SK-N-SH (cell line): ENCODE measurements around the gene XXYLT1. TPM values are rescaled to one million over a fixed set of nuclear protein-coding genes. Genes with fewer than 3 reads are reported as not detected.

Experiments
- CTCF ChIA-PET: fragments of 300-600, 350-600 bp; formaldehyde crosslinking; extraction: SDS; loops from one replicate; lab custom pipeline; 2021; lab: Yijun Ruan, JAX
- POLR2A ChIA-PET: fragments of 350-600 bp; sonication (Branson Sonifier 250); formaldehyde crosslinking; extraction: SDS; loops from one replicate; lab custom pipeline; 2020; ENCODE audit warnings: antibody characterized with exemption, inconsistent platforms; lab: Yijun Ruan, JAX
- DNase-seq: peaks from one replicate; pipeline ENCODE4 v3.0.0; 2012
- H2AFZ ChIP-seq: fragments of 200-600 bp; sonication (generic); 2 replicates; pipeline ENCODE4 v1.8.1; 2016; ENCODE audit warnings: antibody characterized with exemption, mild to moderate bottlenecking, low read depth
- H3F3A ChIP-seq: fragments of 200-600 bp; sonication (generic); replicated peaks from 2 replicates; pipeline ENCODE3; 2016; ENCODE audit warnings: antibody characterized with exemption, mild to moderate bottlenecking; ENCODE audit not compliant: insufficient read depth
- H3K27ac ChIP-seq, 2 experiments: fragments of 200-500 bp in 1 of 2; fragments of 200-600 bp in 1 of 2; sonication (Bioruptor generic) in 1 of 2; sonication (generic), shearing (Covaris generic) in 1 of 2; 2 replicates each; pipeline versions ENCODE4 v1.5.1 to v1.6.1; 2014 to 2016; ENCODE audit warnings: low read depth in 2 of 2, inconsistent platforms in 1 of 2, low read length in 1 of 2, mild to moderate bottlenecking in 1 of 2, mixed read lengths in 1 of 2
- H3K27me3 ChIP-seq: fragments of 200-600 bp; sonication (generic), shearing (Covaris generic); 2 replicates; pipeline ENCODE4 v1.6.1; 2016; ENCODE audit warnings: mixed run types; ENCODE audit not compliant: insufficient read depth
- H3K36me3 ChIP-seq, 2 experiments: fragments of 200-500 bp in 1 of 2; fragments of 200-600 bp in 1 of 2; sonication (Bioruptor generic) in 1 of 2; sonication (generic) in 1 of 2; replicated peaks in 1 of 2; 2 replicates each; pipeline versions ENCODE3 to v1.5.1; 2014 to 2016; ENCODE audit warnings: low read length in 1 of 2, mild to moderate bottlenecking in 1 of 2; ENCODE audit not compliant: insufficient read depth in 2 of 2, control insufficient read depth in 1 of 2
- H3K4me1 ChIP-seq, 2 experiments: fragments of 200-500 bp in 1 of 2; fragments of 200-600 bp in 1 of 2; sonication (Bioruptor generic) in 1 of 2; sonication (generic), shearing (Covaris generic) in 1 of 2; 2 replicates each; pipeline versions ENCODE4 v1.5.1 to v1.6.1; 2014 to 2016; ENCODE audit warnings: low read depth in 1 of 2, low read length in 1 of 2, mixed run types in 1 of 2; ENCODE audit not compliant: insufficient read depth in 2 of 2, control insufficient read depth in 1 of 2
- H3K4me2 ChIP-seq: fragments of 200-600 bp; sonication (generic), shearing (Covaris generic); 2 replicates; pipeline ENCODE4 v1.6.1; 2017; ENCODE audit warnings: mixed run types
- H3K4me3 ChIP-seq, 2 experiments: fragments of 200-500 bp in 1 of 2; fragments of 200-600 bp in 1 of 2; sonication (Bioruptor generic) in 1 of 2; sonication (generic), shearing (Covaris generic) in 1 of 2; 2 replicates each; pipeline versions ENCODE4 v1.5.1 to v1.8.1; 2014 to 2016; ENCODE audit warnings: low read depth in 2 of 2, inconsistent platforms in 1 of 2, low read length in 1 of 2, mild to moderate bottlenecking in 1 of 2, mixed read lengths in 1 of 2, moderate library complexity in 1 of 2
- H3K79me2 ChIP-seq: fragments of 200-600 bp; sonication (generic); 2 replicates; pipeline ENCODE4 v1.8.1; 2017; ENCODE audit warnings: mild to moderate bottlenecking; ENCODE audit not compliant: insufficient read depth
- H3K9ac ChIP-seq: fragments of 200-600 bp; sonication (generic); 2 replicates; pipeline ENCODE4 v1.6.1; 2017; ENCODE audit warnings: mixed run types
- H3K9me2 ChIP-seq: fragments of 200-600 bp; sonication (generic); 2 replicates; pipeline ENCODE4 v1.6.1; 2017; ENCODE audit warnings: mixed run types
- H3K9me3 ChIP-seq: fragments of 200-600 bp; sonication (generic); 2 replicates; pipeline ENCODE4 v1.6.1; 2017; ENCODE audit warnings: mixed run types, mild to moderate bottlenecking, moderate library complexity
- H4K20me1 ChIP-seq: fragments of 200-600 bp; sonication (generic); 2 replicates; pipeline ENCODE4 v1.6.1; 2017; ENCODE audit warnings: mild to moderate bottlenecking, mixed run types; ENCODE audit not compliant: insufficient read depth
- CHD2 ChIP-seq: fragments of 150-350 bp; IDR thresholded peaks from 2 replicates; pipeline ENCODE4 v1.6.1; 2018; ENCODE audit warnings: low read length; ENCODE audit not compliant: partially characterized antibody
- EZH2phosphoT487 ChIP-seq: fragments of 200-600 bp; sonication (generic); IDR thresholded peaks from 2 replicates; pipeline ENCODE4 v1.6.1; 2017; ENCODE audit warnings: low read depth, mixed run types, mild to moderate bottlenecking, antibody characterized with exemption, moderate library complexity, borderline replicate concordance
- FOSL2 ChIP-seq: IDR thresholded peaks from 2 replicates; pipeline ENCODE4 v1.4.0; 2012; ENCODE audit warnings: low read depth, mild to moderate bottlenecking, moderate library complexity, borderline replicate concordance
- FOXJ3 ChIP-seq: sonication (generic); formaldehyde crosslinking; IDR thresholded peaks from 2 replicates; pipeline ENCODE4 v1.5.1; 2020; ENCODE audit warnings: mild to moderate bottlenecking, missing genetic modification reagents
- FOXM1 ChIP-seq: IDR thresholded peaks from 2 replicates; pipeline ENCODE4 v1.4.0; 2012; ENCODE audit warnings: low read depth, mild to moderate bottlenecking
- GABPA ChIP-seq: IDR thresholded peaks from 2 replicates; pipeline ENCODE4 v1.4.0; 2012; ENCODE audit warnings: low read depth, mild to moderate bottlenecking
- GATA2 ChIP-seq: sonication (generic); formaldehyde crosslinking; IDR thresholded peaks from 2 replicates; pipeline ENCODE4 v1.5.0; 2020; ENCODE audit warnings: mild to moderate bottlenecking, missing genetic modification reagents
- JUND ChIP-seq: IDR thresholded peaks from 2 replicates; pipeline ENCODE4 v1.4.0; 2012
- MXI1 ChIP-seq: IDR thresholded peaks from 2 replicates; pipeline ENCODE4 v1.6.1; 2012; ENCODE audit warnings: mild to moderate bottlenecking, low read depth, low read length, improper control_type of control experiment
- NRF1 ChIP-seq: IDR thresholded peaks from 2 replicates; pipeline ENCODE4 v1.6.1; 2012; ENCODE audit warnings: low read depth, mild to moderate bottlenecking, low read length
- POLR2AphosphoS5 ChIP-seq: IDR thresholded peaks from 2 replicates; pipeline ENCODE4 v1.6.1; 2012; ENCODE audit warnings: low read depth, low read length
- RAD21 ChIP-seq: IDR thresholded peaks from 2 replicates; pipeline ENCODE4 v1.6.1; 2012; ENCODE audit warnings: mild to moderate bottlenecking, low read length
- RFX5 ChIP-seq: IDR thresholded peaks from 2 replicates; pipeline ENCODE4 v1.6.1; 2012; ENCODE audit warnings: mild to moderate bottlenecking, improper control_type of control experiment, low read length
- RXRA ChIP-seq: IDR thresholded peaks from 2 replicates; pipeline ENCODE4 v1.4.0; 2012; ENCODE audit warnings: low read depth, mild to moderate bottlenecking, borderline replicate concordance
- SMC3 ChIP-seq: IDR thresholded peaks from 2 replicates; pipeline ENCODE4 v1.6.1; 2012; ENCODE audit warnings: low read depth, low read length, improper control_type of control experiment
- TCF12 ChIP-seq: IDR thresholded peaks from 2 replicates; pipeline ENCODE4 v1.4.0; 2012
- YY1 ChIP-seq: IDR thresholded peaks from 2 replicates; pipeline ENCODE4 v1.4.0; 2012; ENCODE audit warnings: low read depth, mild to moderate bottlenecking
- WGBS: methylation state at CpG from one replicate; pipeline ENCODE4 v1.1.6; 2017; ENCODE audit warnings: low lambda C conversion rate; 5-methylcytosine and 5-hydroxymethylcytosine counted together
- polyA plus RNA-seq, 3 experiments: library from polyadenylated mRNA; depleted of rRNA; stranded (reverse); fragments of >200 nt; gene quantifications; 2 replicates each; pipeline ENCODE4 v1.2.3, GENCODE V29; 2012
- TF ChIP-seq, protein P1 (sequence below): IDR thresholded peaks from 2 replicates; pipeline ENCODE4 v1.4.0; 2012; ENCODE audit warnings: low read depth
- TF ChIP-seq, protein P2 (sequence below): IDR thresholded peaks from 2 replicates; pipeline ENCODE4 v1.6.1; 2012; ENCODE audit warnings: mild to moderate bottlenecking, low read depth, low read length, moderate library complexity

XXYLT1 gene
- polyA plus RNA-seq, 1 of the 3 experiments (the other 2 are of a cell fraction), result 22.6 TPM

DNA sequence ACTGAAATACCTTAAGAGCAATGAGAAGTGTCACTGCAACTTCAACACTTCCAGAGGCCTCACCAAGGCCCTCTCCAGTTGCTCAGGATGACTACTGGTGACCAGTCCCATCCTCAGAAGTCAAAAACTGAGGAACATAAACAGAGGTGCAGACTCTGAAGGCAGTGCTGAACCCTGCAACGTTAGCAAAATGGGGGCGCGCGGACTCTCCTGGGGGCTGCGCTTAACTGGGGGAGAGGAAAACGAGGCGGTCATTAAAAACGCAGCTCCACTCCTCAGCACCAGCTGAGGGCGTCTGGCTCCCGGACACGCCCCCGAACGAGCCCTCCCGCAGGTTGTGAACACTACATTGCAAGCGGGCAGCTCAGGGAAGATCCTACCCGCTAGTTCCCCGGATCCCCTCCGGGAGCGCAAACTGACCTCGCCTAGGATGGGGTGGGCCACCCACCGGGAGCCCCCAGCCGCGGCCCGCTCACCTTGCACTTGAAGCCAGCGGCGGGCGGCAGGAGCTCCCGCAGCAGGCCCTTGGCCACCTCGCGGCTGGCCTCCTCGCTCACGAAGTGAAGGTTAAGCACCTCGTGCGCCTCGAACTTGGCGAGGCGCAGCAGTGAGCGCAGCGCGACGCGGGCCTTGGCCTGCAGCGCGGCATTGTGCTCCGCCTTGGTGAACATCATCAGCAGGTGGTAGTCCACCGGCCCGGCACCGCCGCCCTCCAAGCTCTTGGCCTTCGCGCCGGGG, 711 bp downstream of the XXYLT1 start:
- Histone ChIP-seq H3K36me3 (peaks cover 4 to 9% of the 10 kb centered on the region in 2 experiments), H3K4me1 (peaks cover 0 to 22% of the 10 kb centered on the region in 2 experiments; a peak in 2 of 4 replicates), H3K9ac (peak overlapping the region; percentile 73), H3K4me3 (peak overlapping the region; percentile 84 to 86), H2AFZ (peak overlapping the region; percentile 96), H3K9me2 (no peaks in the 10 kb centered on the region), H3K27me3 (no peaks in the 10 kb centered on the region), H3F3A (peaks cover 7% of the 10 kb centered on the region), H3K79me2 (peaks cover 38% of the 10 kb centered on the region), H3K9me3 (no peaks in the 10 kb centered on the region), H3K27ac (peak overlapping the region; percentile 82 to 94), H4K20me1 (peaks cover 6% of the 10 kb centered on the region; the same call in 1 of the 2 replicates), H3K4me2 (peak overlapping the region; percentile 99)
- CTCF ChIA-PET, result interaction anchor here (0.7 to 5.9 kb wide), 43 partner anchors 8 to 620 kb away, joined by 3 to 216 read pairs (median 4); partner anchors contain the start of genes ACAP2, FAM43A and LSG1
- POLR2A ChIA-PET, result interaction anchor here (0.7 to 2.9 kb wide), 9 partner anchors 10 to 603 kb away, joined by 3 to 10 read pairs (median 5); partner anchors contain the start of genes ACAP2, LSG1 and PPP1R2
- WGBS, result 6% methylated on average over 13 of the region's 52 CpGs
- DNase-seq, result peak; percentile 72
- TF ChIP-seq RAD21, result 0 out of 2 replicates have a peak, but pooled peaks have one; percentile 1
- TF ChIP-seq FOXM1, result no peak
- no peak for TF ChIP-seq JUND
- TF ChIP-seq, protein P1, sequence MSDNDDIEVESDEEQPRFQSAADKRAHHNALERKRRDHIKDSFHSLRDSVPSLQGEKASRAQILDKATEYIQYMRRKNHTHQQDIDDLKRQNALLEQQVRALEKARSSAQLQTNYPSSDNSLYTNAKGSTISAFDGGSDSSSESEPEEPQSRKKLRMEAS, result peak; percentile 65

DNA sequence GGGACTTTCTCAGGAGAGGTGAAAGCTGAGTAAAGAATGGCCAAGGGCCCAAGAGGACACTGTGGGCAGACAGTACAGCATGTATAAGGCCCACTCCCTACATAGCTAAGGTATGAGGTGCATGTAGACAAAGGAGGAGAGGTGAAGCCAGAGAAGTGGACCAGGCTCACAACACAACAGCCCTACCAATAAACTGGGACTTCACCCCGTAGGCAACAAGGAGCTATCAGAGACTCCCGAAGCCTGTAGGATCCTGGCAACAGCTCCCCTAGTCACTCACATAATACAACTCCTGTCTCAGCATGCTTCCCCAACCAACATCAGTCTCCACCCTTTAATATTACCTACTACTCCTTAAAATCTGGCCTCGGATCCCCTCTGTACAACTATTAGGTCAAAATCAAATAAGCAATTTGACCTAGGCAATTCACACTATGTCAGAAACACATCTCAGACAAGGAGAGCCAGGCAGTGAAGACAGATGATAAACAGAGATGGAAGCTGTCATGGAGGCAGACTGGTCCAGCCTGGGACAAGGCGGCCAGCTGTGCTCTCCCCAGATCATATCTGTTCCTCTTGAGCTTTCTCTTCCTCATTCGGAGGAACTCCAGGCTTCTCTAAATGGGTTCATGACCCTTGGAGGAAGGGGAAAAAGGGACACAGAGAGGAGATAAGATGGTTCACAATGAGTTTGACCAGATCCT, 1.4 kb downstream of the XXYLT1 start:
- POLR2A ChIA-PET, result interaction anchor here (1.0 to 2.9 kb wide), 8 partner anchors 9 to 602 kb away, joined by 3 to 10 read pairs (median 5); partner anchors contain the start of genes ACAP2, LSG1 and PPP1R2
- WGBS, result 77% methylated on average over 5 of the region's 5 CpGs

More for the DNA sequence above, 1.4 kb downstream of the XXYLT1 start:
- Histone ChIP-seq H3K9me3 (no peaks in the 10 kb centered on the region), H3K27me3 (no peaks in the 10 kb centered on the region), H3K36me3 (peaks cover 0 to 9% of the 10 kb centered on the region in 2 experiments), H3K79me2 (peaks cover 45% of the 10 kb centered on the region), H3K4me3 (peak overlapping the region; percentile 84 to 86), H3F3A (peaks cover 7% of the 10 kb centered on the region), H3K4me1 (peaks cover 0 to 22% of the 10 kb centered on the region in 2 experiments; a peak in 2 of 4 replicates), H2AFZ (peak overlapping the region; percentile 96; the same call in 1 of the 2 replicates), H3K9ac (peak overlapping the region; percentile 73; the same call in 1 of the 2 replicates), H3K27ac (peak overlapping the region; percentile 82 to 94; a peak in 3 of 4 replicates), H4K20me1 (peaks cover 6% of the 10 kb centered on the region; the same call in 1 of the 2 replicates), H3K9me2 (no peaks in the 10 kb centered on the region), H3K4me2 (peak overlapping the region; percentile 99)
- DNase-seq, result no peak
- TF ChIP-seq GABPA, result no peak
- no peak for TF ChIP-seq SMC3
- no peak for TF ChIP-seq TCF12
- no peak for TF ChIP-seq FOSL2
- TF ChIP-seq RFX5, result no peak
- TF ChIP-seq, protein P2, sequence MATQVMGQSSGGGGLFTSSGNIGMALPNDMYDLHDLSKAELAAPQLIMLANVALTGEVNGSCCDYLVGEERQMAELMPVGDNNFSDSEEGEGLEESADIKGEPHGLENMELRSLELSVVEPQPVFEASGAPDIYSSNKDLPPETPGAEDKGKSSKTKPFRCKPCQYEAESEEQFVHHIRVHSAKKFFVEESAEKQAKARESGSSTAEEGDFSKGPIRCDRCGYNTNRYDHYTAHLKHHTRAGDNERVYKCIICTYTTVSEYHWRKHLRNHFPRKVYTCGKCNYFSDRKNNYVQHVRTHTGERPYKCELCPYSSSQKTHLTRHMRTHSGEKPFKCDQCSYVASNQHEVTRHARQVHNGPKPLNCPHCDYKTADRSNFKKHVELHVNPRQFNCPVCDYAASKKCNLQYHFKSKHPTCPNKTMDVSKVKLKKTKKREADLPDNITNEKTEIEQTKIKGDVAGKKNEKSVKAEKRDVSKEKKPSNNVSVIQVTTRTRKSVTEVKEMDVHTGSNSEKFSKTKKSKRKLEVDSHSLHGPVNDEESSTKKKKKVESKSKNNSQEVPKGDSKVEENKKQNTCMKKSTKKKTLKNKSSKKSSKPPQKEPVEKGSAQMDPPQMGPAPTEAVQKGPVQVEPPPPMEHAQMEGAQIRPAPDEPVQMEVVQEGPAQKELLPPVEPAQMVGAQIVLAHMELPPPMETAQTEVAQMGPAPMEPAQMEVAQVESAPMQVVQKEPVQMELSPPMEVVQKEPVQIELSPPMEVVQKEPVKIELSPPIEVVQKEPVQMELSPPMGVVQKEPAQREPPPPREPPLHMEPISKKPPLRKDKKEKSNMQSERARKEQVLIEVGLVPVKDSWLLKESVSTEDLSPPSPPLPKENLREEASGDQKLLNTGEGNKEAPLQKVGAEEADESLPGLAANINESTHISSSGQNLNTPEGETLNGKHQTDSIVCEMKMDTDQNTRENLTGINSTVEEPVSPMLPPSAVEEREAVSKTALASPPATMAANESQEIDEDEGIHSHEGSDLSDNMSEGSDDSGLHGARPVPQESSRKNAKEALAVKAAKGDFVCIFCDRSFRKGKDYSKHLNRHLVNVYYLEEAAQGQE, result no peak
- no peak for TF ChIP-seq RXRA
- TF ChIP-seq FOXM1, result no peak
- no peak for TF ChIP-seq RAD21
- no peak for TF ChIP-seq MXI1
- no peak for TF ChIP-seq NRF1
- no peak for TF ChIP-seq POLR2AphosphoS5
- TF ChIP-seq FOXJ3, result no peak
- no peak for TF ChIP-seq GATA2
- TF ChIP-seq YY1, result no peak
- TF ChIP-seq CHD2, result no peak
- TF ChIP-seq EZH2phosphoT487, result no peak
- CTCF ChIA-PET, result interaction anchor here (0.9 to 5.9 kb wide), 19 partner anchors 9 to 597 kb away, joined by 3 to 216 read pairs (median 5); partner anchors contain the start of genes ACAP2, FAM43A and LSG1
